HG03103 (cell line): ENCODE data around the gene TOP2A.

ENCODE experiments used
- ATAC-seq: cut with Tn5 transposase; IDR thresholded peaks from one replicate; pipeline ENCODE4 v1.9.1; 2021; ENCODE audit warnings: low read depth; ENCODE audit not compliant: unreplicated experiment

The TOP2A gene

GRCh38 chr17:40361063-40361924, 56.4 kb downstream of the TOP2A start:
- no peak for ATAC-seq

GRCh38 chr17:40360091-40360490, 57.6 kb downstream of the TOP2A start:
- ATAC-seq, result no peak

- ATAC-seq, result no peak
Measured at GRCh38 chr17:40358323-40359038, 59.2 kb downstream of the TOP2A start.

- ATAC-seq, result no peak
Measured at GRCh38 chr17:40356990-40357881, 60.5 kb downstream of the TOP2A start.

- no peak for ATAC-seq
Measured at GRCh38 chr17:40355804-40356758, 61.6 kb downstream of the TOP2A start.

GRCh38 chr17:40355123-40355803, 62.4 kb downstream of the TOP2A start:
- ATAC-seq, result no peak

GRCh38 chr17:40354221-40355122, 63.2 kb downstream of the TOP2A start:
- no peak for ATAC-seq

- ATAC-seq, result no peak
Measured at GRCh38 chr17:40352779-40353394, 64.8 kb downstream of the TOP2A start.

GRCh38 chr17:40352237-40352778, 65.4 kb downstream of the TOP2A start:
- ATAC-seq, result no peak

- no peak for ATAC-seq
Measured at GRCh38 chr17:40351359-40352236, 66.1 kb downstream of the TOP2A start.

- no peak for ATAC-seq
Measured at GRCh38 chr17:40350689-40351358, 66.9 kb downstream of the TOP2A start.

- ATAC-seq, result no peak
Measured at GRCh38 chr17:40349895-40350688, 67.6 kb downstream of the TOP2A start.

GRCh38 chr17:40349477-40349894, 68.2 kb downstream of the TOP2A start:
- ATAC-seq, result no peak

GRCh38 chr17:40348562-40349476, 68.9 kb downstream of the TOP2A start:
- ATAC-seq, result no peak
